Inferior parietal cortex (tissue), 1 donor: Measurements from ENCODE around the gene ANG.
"Not testable (repeated sequence)": the region's sequence is repeated elsewhere in the genome, so short reads cannot be mapped to it uniquely, and the experiment has no call there.

ENCODE experiments used
- DNase-seq: peaks from one replicate; pipeline ENCODE4 v3.0.0-alpha.2; 2016; ENCODE audit errors: extremely low spot score

The ANG gene

GRCh38 chr14:20698934-20699333 lies 10.4 kb downstream of the ANG start:
- DNase-seq: no peak

- no peak for DNase-seq
Measured at GRCh38 chr14:20699931-20700330, 11.4 kb downstream of the ANG start.

GRCh38 chr14:20700965-20701364 lies 12.4 kb downstream of the ANG start:
- DNase-seq: not testable (repeated sequence)

GRCh38 chr14:20706657-20707355 lies 18.2 kb downstream of the ANG start:
- DNase-seq: no peak

DNA sequence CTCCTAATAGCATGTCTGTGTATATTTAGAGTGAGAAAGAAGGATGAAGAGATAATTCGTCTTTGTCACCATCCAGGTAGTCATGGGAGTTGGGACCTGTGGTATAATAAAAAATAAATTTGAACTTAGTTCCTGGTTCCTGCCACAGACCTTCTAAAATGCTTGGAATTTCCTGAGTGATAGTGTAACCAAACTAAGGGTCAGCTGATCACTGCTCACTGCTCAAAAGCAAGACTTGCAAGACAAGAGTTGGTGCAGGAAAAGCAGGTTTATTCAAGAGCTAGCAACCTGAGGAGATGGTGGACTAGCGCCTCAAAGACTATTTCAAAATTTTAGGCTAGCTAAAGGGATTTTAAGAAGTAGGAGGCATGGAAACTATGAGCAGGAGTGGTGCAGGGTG lies 19.1 kb downstream of the ANG start:
- no peak for DNase-seq

GRCh38 chr14:20711261-20711660 lies 22.7 kb downstream of the ANG start:
- no peak for DNase-seq

DNA sequence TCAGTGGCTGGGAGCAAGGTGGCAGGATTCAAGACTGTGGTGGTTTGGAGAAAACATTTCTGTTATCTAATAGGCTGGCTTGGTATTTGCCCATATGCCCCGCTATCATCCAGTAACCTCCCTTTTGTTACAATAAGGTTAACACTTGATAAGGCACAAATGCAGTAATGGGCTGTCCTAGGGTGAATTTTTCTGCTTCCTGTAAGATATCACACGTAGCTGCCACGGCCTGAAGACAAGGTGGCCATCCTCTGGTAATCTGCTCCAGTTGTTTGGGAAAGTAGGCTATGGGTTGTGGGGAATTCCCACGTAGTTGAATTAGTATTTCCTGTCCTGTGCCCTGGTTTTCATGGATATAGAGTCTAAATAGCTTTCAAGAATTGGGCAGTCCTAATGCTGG lies 23.1 kb downstream of the ANG start:
- DNase-seq: no peak

- no peak for DNase-seq
Measured at GRCh38 chr14:20712904-20713303, 24.3 kb downstream of the ANG start.

GRCh38 chr14:20714593-20715250 lies 26.2 kb downstream of the ANG start:
- DNase-seq: peak; percentile 22

- DNase-seq: no peak
Measured at GRCh38 chr14:20719777-20720176, 31.2 kb downstream of the ANG start.

GRCh38 chr14:20720741-20721140 lies 32.2 kb downstream of the ANG start:
- DNase-seq: no peak

DNA sequence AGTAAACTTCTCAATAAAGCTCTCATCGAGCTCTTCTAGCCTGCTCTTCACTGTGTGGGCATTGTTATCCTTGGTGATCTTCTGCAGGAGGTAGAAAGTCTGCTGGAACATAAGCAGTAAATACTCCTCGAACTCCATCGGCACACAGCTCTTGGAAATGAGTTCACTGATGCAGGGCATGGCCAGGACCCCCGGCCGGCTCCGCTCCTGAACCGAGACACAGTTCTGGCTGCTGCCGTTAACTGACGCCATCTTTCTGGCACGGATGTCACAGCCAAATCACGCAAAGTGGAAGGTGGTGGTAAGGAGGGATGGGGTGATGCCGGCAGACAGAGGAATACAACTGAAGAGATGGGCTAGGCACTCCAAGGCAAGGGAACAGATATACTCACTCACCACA lies 33.5 kb downstream of the ANG start:
- no peak for DNase-seq

DNA sequence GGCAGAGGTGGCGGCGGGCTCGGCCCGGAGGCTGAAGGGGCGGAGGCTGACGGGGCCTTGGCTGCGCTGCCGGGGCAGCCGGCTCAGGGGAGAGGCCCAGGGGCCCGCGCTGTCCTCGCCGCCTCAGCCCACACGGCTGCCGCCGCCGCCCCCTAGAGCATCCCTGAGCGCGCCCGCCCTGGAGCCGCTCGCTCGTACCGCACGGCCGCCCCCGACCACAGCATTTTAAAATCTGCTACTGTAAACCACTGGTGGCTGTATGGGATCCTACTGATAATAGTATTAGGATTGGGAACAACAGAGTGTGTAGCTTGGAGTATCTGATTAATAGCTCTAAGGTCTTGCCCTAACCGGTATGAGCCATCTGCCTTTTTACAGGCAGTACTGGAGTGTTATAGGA lies 34.9 kb downstream of the ANG start:
- DNase-seq: no peak

- not testable (repeated sequence) for DNase-seq
Measured at GRCh38 chr14:20726121-20726520, 37.6 kb downstream of the ANG start.

DNA sequence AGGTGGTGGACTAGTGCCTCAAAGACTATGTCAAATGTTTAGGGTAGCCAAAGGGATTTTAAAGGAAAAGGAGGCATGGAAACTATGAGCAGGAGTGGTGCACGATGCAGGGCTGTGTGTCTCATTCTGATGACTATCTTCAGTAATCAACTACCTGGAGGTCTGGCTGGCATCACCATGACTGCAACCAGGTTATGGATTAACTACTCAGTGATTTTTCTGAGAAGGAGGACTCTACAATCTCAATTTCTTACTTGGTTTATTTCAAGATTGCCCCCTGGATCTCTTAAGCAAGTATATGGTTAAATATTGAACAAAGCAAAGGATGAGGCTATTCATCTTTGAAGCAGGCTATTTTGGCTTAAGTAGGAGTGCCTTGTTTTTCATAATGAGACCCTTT lies 38.0 kb downstream of the ANG start:
- DNase-seq: no peak

- no peak for DNase-seq
Measured at GRCh38 chr14:20730891-20731290, 42.3 kb downstream of the ANG start.

GRCh38 chr14:20732477-20732876 lies 43.9 kb downstream of the ANG start:
- no peak for DNase-seq

GRCh38 chr14:20732979-20733635 lies 44.5 kb downstream of the ANG start:
- no peak for DNase-seq

GRCh38 chr14:20733684-20734429 lies 45.3 kb downstream of the ANG start:
- DNase-seq: no peak

DNA sequence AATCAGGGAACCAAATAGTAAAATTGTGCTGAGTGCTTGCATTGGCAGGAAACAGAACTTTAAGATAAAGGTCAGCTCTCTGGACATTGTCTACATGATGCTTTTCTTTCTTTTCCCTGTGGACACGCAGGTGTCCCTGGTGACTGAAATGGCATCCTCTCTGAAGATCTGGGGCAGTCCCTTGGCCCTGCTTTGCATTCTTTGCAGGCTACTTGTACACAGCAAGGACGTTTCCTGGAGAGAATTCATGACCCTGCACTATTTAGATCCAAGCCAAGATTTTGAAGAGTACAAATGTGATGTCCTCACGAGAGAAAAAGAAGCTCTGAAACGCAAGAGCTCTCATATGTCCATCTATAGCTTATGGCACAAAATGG lies 45.9 kb downstream of the ANG start:
- no peak for DNase-seq

GRCh38 chr14:20738292-20738691 lies 49.7 kb downstream of the ANG start:
- DNase-seq: not testable (repeated sequence)

DNA sequence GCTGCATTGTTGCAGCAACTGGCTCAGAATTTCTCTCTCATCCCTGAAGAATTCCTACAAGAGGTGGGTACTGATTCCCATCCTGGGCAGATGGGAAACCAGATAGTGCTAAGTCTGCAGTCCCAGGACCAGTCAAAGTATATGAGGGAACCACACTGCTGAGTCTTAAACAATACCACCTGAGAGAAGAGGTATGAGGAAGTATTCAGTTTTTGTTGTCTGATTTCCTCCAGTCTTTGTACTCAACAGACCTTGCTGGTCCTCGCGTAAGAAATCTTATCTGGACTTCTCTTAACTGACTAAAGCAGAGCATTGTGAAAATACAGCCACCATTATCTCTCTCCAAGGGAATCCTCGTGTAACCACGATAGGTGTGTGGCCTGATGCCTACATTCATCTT lies 53.6 kb downstream of the ANG start:
- no peak for DNase-seq
